NCI-H2107 (cell line): ENCODE results near the gene PPP2R5A.
"Not testable (repeated sequence)": the region's sequence is repeated elsewhere in the genome, so short reads cannot be mapped to it uniquely, and the experiment has no call there.

Experiments used
- DNase-seq: peaks from one replicate; lab custom pipeline; 2025; lab: John Stamatoyannopoulos, UW

The PPP2R5A gene

DNA sequence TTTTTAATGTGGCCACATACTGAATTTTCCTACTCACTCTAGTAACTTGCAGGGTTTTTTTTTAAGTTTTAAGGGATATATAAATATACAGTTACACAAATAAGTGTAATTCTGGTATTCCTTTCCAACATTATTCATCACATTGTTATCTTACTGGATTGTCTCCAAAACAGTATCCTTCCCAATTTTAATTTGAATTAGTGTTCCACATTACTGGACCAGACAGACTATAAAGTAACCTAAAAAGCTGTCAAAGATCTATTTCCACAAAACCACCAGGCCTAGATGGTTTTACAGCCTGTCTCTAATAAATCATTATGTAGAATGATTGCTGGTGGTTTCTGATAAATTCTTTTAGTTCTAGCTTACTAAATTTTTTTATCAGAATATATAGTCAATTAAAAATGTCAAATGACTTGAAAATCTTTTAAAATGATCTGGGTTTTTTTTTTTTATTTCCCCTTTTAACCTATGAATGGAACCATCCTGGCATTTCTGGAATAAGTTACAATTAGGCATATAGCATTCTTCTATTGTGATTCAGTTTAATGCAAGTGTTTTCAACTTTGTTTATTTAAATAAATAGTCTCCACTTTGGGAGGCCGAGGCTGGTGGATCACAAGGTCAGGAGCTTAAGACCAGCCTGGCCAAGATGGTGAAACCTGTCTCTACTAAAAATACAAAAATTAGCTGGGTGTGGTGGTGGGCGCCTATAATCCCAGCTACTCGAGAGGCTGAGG is 70.2 kb downstream of the PPP2R5A start:
- DNase-seq: no peak

DNA sequence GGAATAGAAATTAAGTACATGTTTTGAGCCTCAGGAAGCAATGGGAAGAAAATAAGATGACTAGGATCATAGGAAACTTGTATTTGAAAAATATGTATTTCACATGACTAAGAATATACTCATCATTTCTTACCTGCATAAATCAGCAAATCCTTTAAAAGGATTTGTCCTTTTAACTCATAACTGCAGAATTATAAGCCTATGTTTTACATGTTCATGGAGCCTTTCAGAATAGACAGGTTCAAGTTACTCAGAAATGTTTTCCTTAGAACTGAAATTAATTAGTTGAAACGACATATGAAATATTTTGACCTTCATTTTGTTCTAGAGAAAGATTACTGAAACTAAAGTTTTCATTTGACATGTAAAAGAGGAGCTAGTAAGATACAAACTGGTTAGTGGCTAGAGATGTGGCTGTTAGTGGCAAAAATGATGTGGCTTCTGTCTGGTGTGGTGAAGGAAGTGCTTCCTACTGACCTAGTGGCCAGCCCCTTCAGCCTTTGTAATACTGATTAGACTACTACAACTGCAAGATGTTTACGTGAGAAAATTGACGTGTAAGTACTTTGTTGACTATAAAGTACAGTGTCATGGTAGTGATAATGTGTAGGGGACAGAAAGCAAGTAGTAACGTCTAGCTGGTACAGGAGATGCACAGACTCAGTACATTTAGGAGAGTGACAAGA is 74.7 kb downstream of the PPP2R5A start:
- no peak for DNase-seq

DNA sequence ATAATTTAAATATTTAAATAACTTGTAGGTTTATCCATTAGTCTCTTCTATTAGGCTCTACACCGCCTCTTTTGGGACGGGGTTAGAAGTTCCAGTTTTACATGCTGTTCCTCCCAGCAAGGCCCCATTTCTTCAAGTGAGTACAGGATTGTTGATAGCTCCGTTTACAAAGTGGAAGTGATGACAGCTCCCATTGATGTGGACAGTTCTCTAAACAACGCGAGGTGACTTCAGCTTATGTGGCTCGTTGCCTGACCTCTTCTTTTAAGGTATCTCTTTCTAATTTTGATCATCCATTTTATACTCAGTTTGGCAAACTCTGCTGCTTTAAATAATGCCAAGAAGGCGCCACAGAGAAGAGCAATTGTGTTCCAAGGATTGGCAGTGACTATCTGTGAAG is 79.8 kb downstream of the PPP2R5A start:
- no peak for DNase-seq

DNA sequence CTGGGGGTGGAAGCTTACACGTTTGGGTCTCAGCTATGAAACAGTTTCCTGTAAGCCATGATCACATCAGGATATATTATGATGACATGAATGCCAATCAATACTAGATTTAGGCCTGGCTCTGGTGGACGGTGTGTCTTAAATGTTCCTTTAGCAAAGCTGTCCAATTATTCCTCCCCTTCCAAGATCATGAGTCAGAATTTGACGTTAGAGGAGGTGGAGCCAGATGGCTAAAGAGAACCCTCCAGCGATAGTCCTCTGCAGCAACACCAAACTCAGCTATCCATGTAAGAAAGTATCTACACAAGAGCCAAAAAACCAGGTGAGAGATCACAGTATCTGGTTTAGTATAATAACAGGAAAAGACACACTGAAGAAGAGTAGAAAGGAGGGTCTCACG is 81.7 kb downstream of the PPP2R5A start:
- no peak for DNase-seq

DNA sequence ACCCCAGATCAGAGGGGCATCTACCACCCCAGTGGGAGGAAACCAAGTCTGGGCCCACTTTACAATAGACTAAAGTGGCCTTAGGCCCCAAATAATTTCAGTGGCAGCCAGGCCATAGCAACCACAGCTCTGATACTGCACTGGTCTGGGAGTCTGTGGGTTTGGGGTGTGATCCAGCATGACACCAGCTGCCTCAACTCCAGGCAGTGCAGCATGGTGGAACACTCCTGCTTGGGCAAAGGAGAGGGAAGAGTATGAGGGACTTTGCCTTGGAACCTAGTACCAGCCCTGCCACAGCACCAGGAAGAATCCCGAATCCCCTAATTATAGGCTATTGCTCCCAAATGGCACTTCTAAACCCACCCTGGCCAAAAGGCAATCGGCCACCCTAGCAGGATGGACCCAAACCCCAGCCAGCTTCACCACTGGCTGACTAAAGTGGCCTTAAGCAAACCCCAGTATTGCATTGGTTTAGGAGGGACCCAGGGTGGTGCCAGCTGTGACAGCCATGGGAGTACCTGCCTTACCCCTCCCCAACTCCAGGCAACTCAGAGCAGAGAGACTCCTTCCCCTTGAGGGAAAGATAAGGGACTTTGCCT is 82.4 kb downstream of the PPP2R5A start:
- no peak for DNase-seq

DNA sequence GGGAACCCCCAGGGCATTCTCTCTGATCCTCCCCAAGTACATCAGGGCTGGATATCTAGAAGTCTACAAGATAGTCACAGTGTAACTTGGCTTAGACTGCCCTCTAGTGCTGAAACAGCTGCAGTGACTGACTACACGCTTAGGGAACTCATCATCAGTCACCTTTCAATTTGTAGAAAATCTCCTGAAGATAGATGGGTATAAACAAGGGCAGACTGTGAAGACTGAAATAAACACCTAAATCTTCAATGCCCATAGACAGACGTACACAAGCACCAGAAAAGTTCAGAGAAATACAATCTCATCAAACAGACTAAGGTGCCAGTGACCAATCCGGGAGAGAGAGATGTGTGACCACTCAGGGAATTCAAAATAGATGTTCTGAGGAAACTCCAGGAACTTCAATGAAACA is 82.9 kb downstream of the PPP2R5A start:
- DNase-seq: no peak

DNA sequence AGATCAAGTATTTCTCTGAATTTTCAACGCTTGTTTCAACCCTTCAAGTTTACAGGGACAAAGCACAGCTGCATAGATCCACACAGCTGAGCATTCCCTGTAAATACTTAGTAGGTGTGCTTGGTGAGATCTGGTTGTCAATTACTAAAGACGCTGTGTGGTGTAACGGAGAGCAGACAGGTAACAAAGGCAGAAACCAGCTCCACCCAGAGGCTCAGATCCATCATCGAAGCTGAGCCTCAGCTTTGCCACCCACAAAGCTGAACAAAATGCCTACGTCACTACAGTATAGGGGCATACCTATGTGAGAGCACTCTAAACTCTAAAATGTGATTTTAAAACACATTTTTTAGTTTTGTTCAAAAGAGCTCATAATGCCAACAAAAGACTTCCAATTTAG is 90.8 kb downstream of the PPP2R5A start:
- DNase-seq: no peak

DNA sequence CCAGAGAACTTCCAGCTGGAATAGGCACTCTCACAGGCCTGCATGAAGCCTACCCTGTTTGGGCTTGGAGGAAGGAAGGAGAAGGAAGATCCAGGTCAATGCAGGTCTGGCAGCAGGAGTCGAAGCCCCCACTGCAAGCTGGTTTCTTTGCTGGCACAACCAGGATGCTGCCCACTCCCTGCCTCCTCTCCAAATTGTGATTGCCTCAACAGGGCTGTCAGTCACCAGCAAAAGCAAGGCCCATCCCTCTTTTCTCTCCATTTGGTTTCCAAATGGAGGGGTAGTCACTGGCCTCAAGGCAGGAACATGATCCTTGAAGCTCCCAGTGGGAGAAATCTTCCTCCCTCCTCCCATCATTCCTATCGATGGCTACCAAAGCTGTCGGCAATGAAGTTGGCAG is 92.4 kb downstream of the PPP2R5A start:
- DNase-seq: no peak

DNA sequence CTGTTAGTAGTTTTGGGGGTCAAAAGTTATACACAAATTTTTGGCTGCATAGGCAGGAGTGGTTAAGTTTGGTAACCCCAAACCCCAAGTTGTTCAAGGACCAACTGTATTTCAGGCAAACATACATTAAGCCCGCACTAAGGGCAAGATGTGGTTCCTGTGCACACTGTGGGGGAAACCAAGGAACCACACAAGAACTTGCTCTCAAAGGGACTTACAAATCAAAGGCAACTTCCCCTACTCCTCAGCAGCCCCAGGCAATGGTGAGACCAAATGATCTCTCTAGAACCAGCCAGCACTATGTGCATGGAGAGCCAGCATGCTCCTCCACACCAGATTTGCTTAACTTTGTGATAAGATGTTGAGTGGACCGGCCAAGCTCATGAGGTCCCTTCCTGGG is 94.2 kb downstream of the PPP2R5A start:
- no peak for DNase-seq

DNA sequence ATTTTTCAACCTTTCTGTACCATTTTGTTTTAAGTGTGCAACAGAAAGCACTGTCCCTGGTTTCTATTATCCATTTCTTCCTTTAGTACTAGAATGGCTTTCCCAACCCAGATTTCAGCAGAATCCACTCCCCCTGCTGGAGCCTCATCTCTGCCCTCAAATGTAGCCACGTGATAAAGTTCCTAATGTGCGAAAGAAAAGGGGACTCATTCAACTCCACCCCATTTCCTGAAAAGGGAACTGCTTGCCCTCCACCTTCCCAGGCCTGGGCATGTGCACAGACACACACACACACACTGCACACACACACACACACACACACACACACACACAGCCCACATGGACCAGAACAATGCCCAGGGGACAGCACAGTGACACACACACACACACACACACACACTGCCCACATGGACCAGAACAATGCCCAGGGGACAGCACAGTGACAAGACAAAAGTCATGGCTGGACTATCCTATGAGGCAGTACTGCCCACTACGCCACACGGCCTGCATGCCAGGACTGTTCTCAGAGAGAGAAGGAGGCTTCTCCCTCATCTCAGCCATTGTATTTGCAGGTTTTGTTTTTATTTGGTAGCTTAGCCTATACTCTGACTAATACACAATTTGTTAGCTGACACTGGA is 96.3 kb downstream of the PPP2R5A start:
- no peak for DNase-seq

DNA sequence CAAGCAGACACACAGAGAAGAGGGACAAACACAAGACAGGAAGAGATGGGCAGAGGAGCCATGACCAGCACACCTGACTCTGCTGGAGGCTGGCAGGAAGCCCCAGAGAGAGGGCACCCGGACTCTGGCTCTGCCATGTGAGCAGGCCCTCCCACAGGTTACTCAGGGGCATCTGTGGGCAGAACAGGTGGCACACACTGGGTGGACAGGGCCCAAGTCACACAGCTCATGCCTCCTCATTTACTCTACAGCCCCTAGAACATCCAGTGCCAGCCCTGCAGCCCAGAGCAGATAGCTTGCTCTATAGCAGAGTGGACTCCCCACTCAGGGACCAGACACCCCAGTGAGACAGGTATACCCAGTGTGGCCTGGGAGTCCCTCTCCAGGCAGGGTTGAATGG is 100.8 kb downstream of the PPP2R5A start:
- no peak for DNase-seq

DNA sequence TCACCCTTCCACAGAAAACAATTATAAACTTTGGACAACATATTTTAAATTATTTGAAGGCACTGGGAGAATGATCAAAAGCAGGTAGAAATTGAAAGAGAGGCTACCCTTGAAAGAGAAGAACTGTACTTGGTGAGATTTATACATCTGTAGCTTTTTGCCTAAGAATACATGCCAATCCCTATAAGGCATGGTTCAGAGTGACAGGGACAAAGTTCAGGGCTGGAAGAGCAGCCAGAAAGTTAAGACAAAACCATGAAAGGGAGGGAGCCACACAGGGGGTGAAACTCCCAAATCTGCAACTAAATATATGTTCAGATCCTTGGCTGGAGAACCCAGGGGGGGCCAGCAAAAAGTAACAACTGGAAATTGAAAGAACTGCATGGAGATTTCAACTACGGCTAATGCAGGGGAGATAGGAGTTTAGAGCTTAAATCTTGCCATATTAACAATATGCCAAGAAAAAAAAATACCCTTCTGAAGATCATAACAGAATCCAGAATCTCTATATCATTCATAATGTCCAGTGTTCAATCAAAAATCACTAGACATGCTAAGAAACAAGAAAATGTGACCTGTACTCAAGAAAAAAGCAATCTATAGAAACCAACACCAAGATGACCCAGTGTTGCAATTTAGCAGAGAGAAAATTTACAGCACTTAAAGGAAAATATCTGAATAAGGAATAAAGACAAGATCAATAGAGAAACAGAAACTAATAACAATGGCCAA is 103.9 kb downstream of the PPP2R5A start:
- no peak for DNase-seq

DNA sequence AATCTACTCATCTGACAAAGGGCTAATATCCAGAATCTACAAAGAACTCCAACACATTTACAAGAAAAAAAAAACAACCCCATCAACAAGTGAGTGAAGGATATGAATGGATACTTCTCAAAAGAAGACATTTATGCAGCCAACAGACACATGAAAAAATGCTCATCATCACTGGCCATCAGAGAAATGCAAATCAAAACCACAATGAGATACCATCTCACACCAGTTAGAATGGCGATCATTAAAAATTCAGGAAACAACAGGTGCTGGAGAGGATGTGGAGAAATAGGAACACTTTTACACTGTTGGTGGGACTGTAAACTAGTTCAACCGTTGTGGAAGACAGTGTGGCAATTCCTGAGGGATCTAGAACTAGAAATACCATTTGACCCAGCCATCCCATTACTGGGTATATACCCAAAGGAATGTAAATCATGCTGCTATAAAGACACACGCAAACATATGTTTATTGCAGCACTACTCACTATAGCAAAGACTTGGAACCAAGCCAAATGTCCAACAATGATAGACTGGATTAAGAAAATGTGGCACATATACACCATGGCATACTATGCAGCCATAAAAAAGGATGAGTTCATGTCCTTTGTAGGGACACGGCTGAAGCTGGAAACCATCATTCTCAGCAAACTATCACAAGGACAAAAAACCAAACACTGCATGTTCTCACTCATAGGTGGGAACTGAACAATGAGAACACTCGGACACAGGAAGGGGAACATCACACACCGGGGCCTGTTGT is 110.6 kb downstream of the PPP2R5A start:
- DNase-seq: not testable (repeated sequence)

DNA sequence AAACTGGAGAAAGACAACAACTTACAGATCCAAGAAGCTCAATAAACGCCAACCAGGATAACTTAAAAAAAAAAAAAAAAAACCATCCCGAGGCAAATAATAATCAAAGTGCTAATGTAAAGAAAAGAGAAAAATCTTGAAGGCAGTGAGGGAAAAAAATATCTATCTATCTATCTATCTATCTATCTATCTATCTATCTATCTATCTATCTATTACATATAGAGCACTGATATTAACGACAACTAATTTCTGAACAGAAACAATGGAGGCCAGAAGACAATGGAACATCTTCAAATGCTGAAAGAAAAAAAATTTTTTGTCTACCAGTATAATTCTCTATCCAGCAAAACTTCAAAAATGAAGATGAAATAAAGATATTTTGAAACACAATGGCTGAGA is 111.4 kb downstream of the PPP2R5A start:
- DNase-seq: no peak

DNA sequence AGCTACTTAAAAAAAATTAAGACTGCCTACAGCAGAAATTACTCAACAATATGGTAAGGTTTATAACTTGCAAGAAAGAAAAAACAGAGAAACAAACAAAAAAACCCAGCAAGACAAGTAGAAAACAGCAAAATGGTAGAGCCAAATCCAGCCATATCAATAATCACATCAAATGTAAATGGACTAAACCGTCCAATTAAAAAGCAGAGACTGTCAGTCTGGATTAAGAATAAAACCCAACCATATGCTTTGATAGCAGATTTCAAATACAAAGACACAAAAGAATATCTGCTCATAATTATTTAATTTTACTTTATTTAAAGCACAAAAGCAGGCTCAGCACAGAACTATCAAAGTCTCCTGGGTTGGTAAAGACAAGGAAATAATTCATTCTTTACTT is 112.0 kb downstream of the PPP2R5A start:
- DNase-seq: no peak

DNA sequence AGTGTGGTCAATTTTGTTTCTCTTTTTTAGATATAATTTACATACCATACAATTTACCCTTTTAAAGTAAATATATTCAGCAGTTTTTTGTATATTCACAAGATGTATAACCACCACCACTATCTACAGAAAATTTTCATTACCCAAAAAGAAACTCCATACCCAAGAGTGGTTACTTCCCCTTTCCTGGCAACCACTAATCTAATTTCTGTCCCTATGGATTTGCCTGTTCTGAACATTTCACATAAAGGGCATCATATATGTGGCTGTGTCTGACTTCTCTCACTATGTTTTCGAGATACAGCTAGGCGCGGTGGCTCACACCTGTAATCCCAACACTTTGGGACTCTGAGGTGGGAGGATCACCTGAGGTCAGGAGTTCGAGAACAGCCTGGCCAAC is 115.8 kb downstream of the PPP2R5A start:
- no peak for DNase-seq

DNA sequence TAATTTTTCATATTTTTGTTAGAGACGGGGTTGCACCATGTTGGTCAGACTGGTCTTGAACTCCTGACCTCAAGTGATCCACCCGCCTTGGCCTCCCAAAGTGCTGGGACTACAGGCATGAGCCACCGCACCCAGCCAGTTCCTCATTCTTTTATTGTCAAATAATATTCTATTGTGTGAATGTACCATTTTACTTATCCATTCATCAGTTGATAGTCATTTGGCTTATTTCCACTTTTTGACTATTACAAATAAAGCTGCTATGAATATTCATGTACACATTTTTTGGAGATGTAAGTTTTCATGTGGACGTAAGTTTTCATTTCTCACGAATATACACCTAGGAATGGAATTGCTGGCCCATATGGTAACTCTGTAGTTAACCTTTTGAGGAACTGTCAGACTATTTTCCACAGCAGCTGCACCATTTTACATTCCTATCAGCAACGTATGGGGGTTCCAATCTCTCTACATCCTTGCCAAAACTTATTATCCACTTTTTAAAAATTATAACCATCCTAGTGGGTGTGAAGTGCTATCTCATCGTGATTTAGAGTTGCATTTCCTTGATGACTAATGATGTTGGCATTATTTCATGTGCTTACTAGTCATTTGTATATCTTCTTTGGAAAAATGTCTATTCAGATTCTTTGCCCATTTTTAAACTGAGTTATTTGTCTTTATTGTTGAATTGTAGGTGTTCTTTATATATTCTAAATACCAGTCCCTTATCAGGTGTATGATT is 116.8 kb downstream of the PPP2R5A start:
- DNase-seq: no peak

DNA sequence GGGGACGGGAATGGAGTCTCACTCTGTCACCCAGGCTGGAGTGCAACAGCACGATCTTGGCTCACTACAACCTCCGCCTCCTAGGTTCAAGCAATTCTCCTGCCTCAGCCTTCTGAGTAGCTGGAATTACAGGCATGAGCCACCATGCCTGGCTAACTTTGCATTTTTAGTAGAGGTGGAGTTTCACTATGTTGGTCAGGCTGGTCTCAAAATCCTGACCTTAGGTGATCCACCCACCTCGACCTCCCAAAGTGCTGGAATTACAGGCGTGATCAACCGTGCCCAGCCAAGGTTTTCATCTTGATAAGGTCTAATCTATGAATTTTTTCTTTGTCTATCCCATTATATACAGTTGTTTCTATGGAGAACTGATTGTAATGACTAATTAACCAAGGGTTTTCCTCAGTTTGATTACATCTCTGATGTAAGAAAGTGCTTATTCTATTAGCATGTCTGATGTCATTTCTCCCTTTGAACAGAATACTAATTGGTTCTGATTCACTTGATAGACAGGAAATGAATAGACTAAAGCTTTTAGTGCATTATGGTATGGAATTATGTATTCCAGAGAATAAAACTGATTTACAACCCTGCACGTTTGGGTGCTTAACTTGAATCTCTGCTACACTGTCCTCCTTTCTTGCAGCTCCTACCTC is 117.6 kb downstream of the PPP2R5A start:
- no peak for DNase-seq

DNA sequence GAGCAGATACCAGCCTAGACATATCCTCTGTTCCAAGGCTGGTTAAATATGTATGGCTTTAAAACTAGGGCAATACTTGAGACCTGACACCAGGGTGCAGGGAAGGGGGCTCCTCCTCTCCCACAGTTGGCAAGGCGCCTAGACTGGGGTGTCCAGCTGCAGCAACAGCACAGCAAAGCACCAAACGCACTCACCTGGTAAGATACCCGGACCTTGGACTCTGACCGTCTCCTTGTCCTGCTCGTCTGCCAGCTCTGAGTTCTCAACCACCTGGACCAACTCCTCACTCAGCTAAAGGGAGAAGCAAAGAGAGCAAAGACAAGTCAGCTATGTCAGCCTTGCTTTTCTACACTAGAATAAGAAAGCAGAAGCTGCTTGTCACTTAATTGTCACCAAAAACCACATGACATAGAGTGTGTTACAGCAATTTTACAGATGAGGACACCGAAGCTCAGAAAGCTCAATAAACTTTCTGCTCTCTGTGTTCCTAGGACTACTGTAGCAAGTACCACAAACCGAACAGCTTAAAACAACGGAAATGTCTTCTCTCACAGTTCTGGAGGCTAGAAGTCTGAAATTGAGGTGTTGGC is 125.1 kb downstream of the PPP2R5A start:
- no peak for DNase-seq
